A549 (cell line): ENCODE measurements around the gene TMEM79.

Experiments
- MAZ ChIP-seq: fragments of 150-350 bp; IDR thresholded peaks from 2 replicates; pipeline ENCODE4 v1.6.1; 2014; ENCODE audit warnings: antibody characterized with exemption, low read depth, low read length, borderline replicate concordance
- TF ChIP-seq, protein P1 (sequence below): fragments of >200 bp; sonication (Bioruptor Twin); formaldehyde crosslinking; IDR thresholded peaks from 3 replicates; pipeline ENCODE4 v1.5.1; 2016

DNA sequence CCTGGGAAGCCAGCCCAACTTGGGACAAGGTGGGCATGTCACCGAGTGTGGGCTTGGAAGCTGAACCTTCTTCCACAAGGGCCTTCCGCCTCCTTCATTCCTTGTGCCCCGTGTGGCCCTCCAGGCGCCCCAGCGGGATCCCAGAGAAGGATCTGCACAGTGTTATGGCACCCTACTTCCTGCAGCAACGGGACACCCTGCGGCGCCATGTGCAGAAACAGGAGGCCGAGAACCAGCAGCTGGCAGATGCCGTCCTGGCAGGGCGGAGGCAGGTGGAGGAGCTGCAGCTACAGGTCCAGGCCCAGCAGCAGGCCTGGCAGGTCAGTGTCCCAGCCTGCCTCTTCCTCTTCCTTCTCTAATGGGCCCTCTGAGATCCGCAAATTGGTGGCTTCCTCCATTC lies 48.0 kb upstream of the TMEM79 start:
- TF ChIP-seq MAZ: no peak
- TF ChIP-seq, protein P1, sequence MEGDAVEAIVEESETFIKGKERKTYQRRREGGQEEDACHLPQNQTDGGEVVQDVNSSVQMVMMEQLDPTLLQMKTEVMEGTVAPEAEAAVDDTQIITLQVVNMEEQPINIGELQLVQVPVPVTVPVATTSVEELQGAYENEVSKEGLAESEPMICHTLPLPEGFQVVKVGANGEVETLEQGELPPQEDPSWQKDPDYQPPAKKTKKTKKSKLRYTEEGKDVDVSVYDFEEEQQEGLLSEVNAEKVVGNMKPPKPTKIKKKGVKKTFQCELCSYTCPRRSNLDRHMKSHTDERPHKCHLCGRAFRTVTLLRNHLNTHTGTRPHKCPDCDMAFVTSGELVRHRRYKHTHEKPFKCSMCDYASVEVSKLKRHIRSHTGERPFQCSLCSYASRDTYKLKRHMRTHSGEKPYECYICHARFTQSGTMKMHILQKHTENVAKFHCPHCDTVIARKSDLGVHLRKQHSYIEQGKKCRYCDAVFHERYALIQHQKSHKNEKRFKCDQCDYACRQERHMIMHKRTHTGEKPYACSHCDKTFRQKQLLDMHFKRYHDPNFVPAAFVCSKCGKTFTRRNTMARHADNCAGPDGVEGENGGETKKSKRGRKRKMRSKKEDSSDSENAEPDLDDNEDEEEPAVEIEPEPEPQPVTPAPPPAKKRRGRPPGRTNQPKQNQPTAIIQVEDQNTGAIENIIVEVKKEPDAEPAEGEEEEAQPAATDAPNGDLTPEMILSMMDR: no peak
